Activated CD8-positive, alpha-beta T cell treated with anti-CD3 and anti-CD28 coated beads for 36 hours (primary cell): ENCODE data around the gene ITPR3. TPM values are rescaled to one million over a fixed set of nuclear protein-coding genes. Genes with fewer than 3 reads are reported as not detected.

Experiments used
- ATAC-seq: fragments of 200-7000 bp; cut with Tn5 transposase; one replicate; pipeline ENCODE4 v1.10.0; 2021; ENCODE audit warnings: mild to moderate bottlenecking, moderate library complexity
- CTCF ChIA-PET: fragments of 350-600 bp; sonication (Branson Sonifier 250); formaldehyde crosslinking; loops from one replicate; lab custom pipeline; 2021; ENCODE audit warnings: antibody characterized with exemption; lab: Charles Lee
- POLR2A ChIA-PET: fragments of 350-600 bp; sonication (Branson Sonifier 250); formaldehyde crosslinking; loops from one replicate; lab custom pipeline; 2021; ENCODE audit warnings: antibody characterized with exemption; lab: Charles Lee
- DNase-seq: peaks from one replicate; pipeline ENCODE4 v3.0.0-alpha.2; 2020
- H3K27ac Mint-ChIP-seq: one replicate; pipeline ENCODE4 v1.8.0; 2021; ENCODE audit warnings: mild to moderate bottlenecking, mixed read lengths
- H3K27me3 Mint-ChIP-seq: one replicate; pipeline ENCODE4 v1.8.0; 2021; ENCODE audit warnings: mixed read lengths
- H3K36me3 Mint-ChIP-seq: one replicate; pipeline ENCODE4 v1.8.0; 2021; ENCODE audit warnings: low read depth, mixed read lengths
- H3K4me1 Mint-ChIP-seq: one replicate; pipeline ENCODE4 v1.8.0; 2021; ENCODE audit warnings: low read depth, mixed read lengths
- H3K4me3 Mint-ChIP-seq: one replicate; pipeline ENCODE4 v1.8.0; 2021; ENCODE audit warnings: mild to moderate bottlenecking, moderate library complexity, mixed read lengths
- H3K9me3 Mint-ChIP-seq: one replicate; pipeline ENCODE4 v1.8.0; 2021; ENCODE audit warnings: mixed read lengths
- CTCF ChIP-seq: fragments of 200-600 bp; IDR thresholded peaks from one replicate; pipeline ENCODE4 v1.8.0; 2022; ENCODE audit warnings: antibody characterized with exemption, mild to moderate bottlenecking
- intact Hi-C: fragments of 100-400 bp; cut with micrococcal nuclease; formaldehyde crosslinking; loops from one replicate; pipeline ENCODE4 v1.10.0; 2022
- total RNA-seq, 2 experiments: library from RNA; stranded (reverse); gene quantifications; one replicate each; pipeline ENCODE4 v1.2.3, GENCODE V29; 2021

The ITPR3 gene
- total RNA-seq, 2 experiments from 2014 or later, result 36.6 to 38.0 TPM

DNA sequence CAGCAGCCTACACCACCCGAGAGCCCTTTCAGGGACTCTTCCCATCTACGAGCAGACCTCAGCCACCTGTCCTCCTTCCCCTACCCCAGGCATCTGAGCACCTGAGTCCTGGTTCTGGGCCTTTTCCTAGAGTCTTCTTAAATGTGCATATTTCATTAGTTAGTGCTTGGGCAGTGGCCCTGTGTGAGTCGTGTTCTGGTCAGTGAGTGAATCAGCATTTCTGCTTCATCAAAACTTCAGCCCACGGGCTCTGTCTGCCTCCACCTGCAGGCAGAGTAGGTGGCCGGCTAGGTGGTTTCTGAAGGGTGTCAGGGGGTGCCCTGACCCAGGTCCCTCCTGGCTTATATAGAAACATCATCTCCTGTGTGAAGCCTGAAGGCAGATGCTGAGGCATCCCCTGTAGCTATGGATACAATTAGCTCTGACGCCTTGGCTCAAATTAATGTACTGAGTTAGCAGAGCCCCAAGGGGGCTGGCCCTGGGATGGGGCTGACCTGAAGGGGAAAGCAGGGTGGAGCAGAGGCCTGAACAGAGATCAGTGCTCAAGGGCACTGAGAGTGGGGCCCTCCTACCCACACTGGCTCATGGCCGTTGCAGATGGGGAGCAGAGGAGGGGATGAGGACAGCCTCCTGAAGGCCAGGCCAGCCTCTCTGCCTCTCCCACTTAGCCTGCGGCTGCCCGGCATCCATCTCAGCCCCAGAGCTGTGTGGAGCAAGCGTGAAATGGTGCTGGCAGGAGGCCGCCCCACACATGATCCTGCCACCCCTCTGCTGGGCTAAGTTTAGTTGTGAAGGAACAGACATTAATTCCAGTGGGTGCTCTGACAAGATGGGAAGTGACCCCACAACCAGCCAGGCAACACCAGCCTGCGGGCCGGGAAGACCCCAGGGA is 111.9 kb downstream of the ITPR3 start:
- CTCF ChIA-PET, result interaction anchor here (1.3 kb wide), 1 partner anchor 37 kb away, joined by 3 read pairs; no protein-coding TSS in a partner anchor
- Mint-ChIP-seq H3K4me1 (no peaks in the 10 kb centered on the region), H3K4me3 (no peak overlapping the region), H3K9me3 (no peaks in the 10 kb centered on the region), H3K27ac (no peak overlapping the region), H3K27me3 (no peaks in the 10 kb centered on the region), H3K36me3 (no peaks in the 10 kb centered on the region)
- ATAC-seq (no peak), DNase-seq (no peak)
- POLR2A ChIA-PET, result interaction anchor here (0.6 kb wide), 1 partner anchor 184 kb away, joined by 4 read pairs; no protein-coding TSS in a partner anchor
- no peak for TF ChIP-seq CTCF
- intact Hi-C loops, result no loop called here

- POLR2A ChIA-PET, result no interaction called here
- intact Hi-C loops, result no loop called here
- Mint-ChIP-seq H3K27ac (no peak overlapping the region), H3K4me1 (no peaks in the 10 kb centered on the region), H3K27me3 (no peaks in the 10 kb centered on the region), H3K36me3 (no peaks in the 10 kb centered on the region), H3K4me3 (no peak overlapping the region), H3K9me3 (no peaks in the 10 kb centered on the region)
- no peak for DNase-seq
- ATAC-seq, result no peak
- TF ChIP-seq CTCF, result no peak
- CTCF ChIA-PET, result no interaction called here
Measured at GRCh38 chr6:33733709-33734007, 112.5 kb downstream of the ITPR3 start.

DNA sequence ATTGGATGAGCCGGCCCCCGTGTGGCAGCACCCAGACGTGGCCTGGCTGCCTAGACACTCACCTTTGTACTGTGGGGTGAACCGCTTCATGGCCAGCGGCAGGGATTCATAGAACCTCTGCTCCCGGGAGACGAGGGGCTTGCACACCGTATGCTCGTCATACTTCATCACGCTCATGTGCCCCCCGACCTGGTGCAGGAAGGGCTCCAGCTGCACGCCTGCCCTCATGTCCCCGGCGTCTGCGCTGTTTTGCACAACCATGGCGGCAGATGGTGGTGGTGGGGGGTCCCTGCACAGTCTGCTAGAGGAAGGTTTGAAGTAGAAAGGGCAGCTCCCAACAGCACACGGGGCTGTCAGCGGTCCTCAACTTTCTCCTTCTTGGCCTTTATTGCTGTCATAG is 114.1 kb downstream of the ITPR3 start:
- Mint-ChIP-seq H3K27ac (no peak overlapping the region), H3K36me3 (no peaks in the 10 kb centered on the region), H3K4me3 (no peak overlapping the region), H3K27me3 (no peaks in the 10 kb centered on the region), H3K9me3 (no peaks in the 10 kb centered on the region), H3K4me1 (no peaks in the 10 kb centered on the region)
- intact Hi-C loops, result no loop called here
- no peak for TF ChIP-seq CTCF
- ChIA-PET CTCF (interaction anchor here (2.5 kb wide), 1 partner anchor 9 kb away, joined by 14 read pairs; no protein-coding TSS in a partner anchor), POLR2A (no interaction called here)
- DNase-seq, result no peak
- no peak for ATAC-seq

DNA sequence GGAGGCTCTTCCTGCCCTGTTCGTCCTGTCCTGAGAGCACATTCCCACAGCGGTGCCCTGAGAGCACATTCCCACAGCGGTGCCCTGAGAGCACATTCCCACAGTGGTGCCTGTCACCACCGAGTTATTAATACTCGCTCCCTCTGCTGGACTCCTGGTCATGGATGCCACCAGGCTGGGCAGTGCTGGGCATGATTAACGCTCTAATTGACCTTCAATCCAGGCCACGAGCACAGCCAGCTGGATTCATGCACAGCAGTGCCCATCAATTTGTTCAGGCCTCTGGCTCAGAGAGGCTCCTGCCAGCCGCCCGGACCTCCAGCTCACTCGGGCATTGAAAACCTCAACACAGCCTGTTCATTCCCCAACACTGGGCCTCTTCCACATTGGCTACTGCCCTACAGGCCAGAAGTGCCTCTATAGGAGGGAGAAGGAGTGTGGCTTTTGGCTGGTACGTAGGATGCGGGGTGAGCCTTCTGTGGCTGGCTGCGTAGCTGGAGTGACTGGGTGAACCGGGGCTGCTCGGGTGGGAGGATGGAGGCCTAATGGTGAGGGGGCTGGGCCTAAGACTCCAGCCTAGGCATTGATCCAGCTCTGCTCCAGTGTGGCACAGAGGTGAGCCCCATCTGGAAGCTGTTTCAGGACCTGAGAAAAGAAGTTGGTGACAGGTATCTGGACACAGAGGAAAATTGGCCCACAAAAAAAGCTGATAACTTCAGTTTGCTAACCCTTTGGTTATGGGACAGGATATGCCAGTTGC is 116.3 kb downstream of the ITPR3 start:
- no peak for ATAC-seq
- H3K4me1 Mint-ChIP-seq, result no peaks in the 10 kb centered on the region
- POLR2A ChIA-PET, result interaction anchor here (0.6 to 1.8 kb wide), 2 partner anchors 26 to 970 kb away, joined by 3 to 8 read pairs; partner anchors contain the start of gene UQCC2
- no peak overlapping the region for H3K27ac Mint-ChIP-seq
- no peaks in the 10 kb centered on the region for H3K36me3 Mint-ChIP-seq
- CTCF ChIA-PET, result interaction anchor here (0.8 to 1.9 kb wide), 5 partner anchors 26 to 318 kb away, joined by 3 to 7 read pairs (median 5); partner anchors contain the start of gene UQCC2
- no peaks in the 10 kb centered on the region for H3K27me3 Mint-ChIP-seq
- H3K4me3 Mint-ChIP-seq, result no peak overlapping the region
- intact Hi-C loops, result no loop called here
- DNase-seq, result no peak
- no peaks in the 10 kb centered on the region for H3K9me3 Mint-ChIP-seq
- no peak for TF ChIP-seq CTCF
